ENCODE results near the gene CCT7.

- no peak for TF ChIP-seq REST (IDR thresholded peaks at IDR 0.05; ENCODE audit: borderline replicate concordance)
- no peak for TF ChIP-seq POLR2AphosphoS5 (IDR thresholded peaks at IDR 0.05)
- no peak for TF ChIP-seq TAF1 (IDR thresholded peaks at IDR 0.05; ENCODE audit: low read depth)
- no peak for TF ChIP-seq CTCF (IDR thresholded peaks at IDR 0.05; ENCODE audit: poor library complexity, severe bottlenecking)
- TF ChIP-seq RAD21 (conservative IDR thresholded peaks at IDR 0.05) = no peak
- no peak for TF ChIP-seq SMC3 (conservative IDR thresholded peaks at IDR 0.05; ENCODE audit: poor library complexity)
Observed at GRCh38 chr2:73238149-73238548, 4.0 kb downstream of the CCT7 start.

Measured in neural cell (in vitro differentiated cells).